K562 (cell line): Measurements from ENCODE around the gene AMOTL1. TPM values are rescaled to one million over a fixed set of nuclear protein-coding genes. Genes with fewer than 3 reads are reported as not detected.

Source experiments
- ATAC-seq: fragments of 200-7000 bp; cut with Tn5 transposase; 3 replicates; pipeline ENCODE4 v1.9.1; 2020; ENCODE audit warnings: moderate library complexity
- BruUV-seq: library from RNA; stranded (reverse); fragments of 400-500 nt; replicated peaks from 2 replicates; lab custom pipeline; 2021; lab: Mats Ljungman, UMichigan
- CTCF ChIA-PET: fragments of 300-600 bp; formaldehyde crosslinking; extraction: SDS; loops from one replicate; lab custom pipeline; 2021; ENCODE audit warnings: low intra/inter-chr PET ratio; lab: Yijun Ruan, JAX
- POLR2A ChIA-PET: fragments of 300-600, 350-650 bp; sonication (Branson Sonifier 250); formaldehyde crosslinking; extraction: SDS; loops from one replicate; lab custom pipeline; 2021; ENCODE audit warnings: antibody characterized with exemption, inconsistent platforms; lab: Yijun Ruan, JAX
- DNase-seq, 4 experiments: peaks; one replicate each; pipeline versions ENCODE4 v3.0.0 to v3.0.0-alpha.2; 2011 to 2018; ENCODE audit warnings: low spot score in 3 of 4, mixed read lengths in 3 of 4; ENCODE audit errors: extremely low read depth in 1 of 4
- FAIRE-seq: peaks from 2 replicates; lab custom pipeline; 2011; peaks lifted over from hg19 to GRCh38; lab: Jason Lieb, UNC
- H2AFZ ChIP-seq: 2 replicates; pipeline ENCODE4 v1.6.0; 2011; ENCODE audit warnings: low read depth, low read length, control low read depth, inconsistent platforms
- H3K27ac ChIP-seq: fragments of 200-600 bp; 3 replicates; pipeline ENCODE4 v1.8.0; 2011; ENCODE audit warnings: low read depth, mild to moderate bottlenecking, control low read depth, inconsistent platforms, low read length, moderate library complexity, mixed read lengths; ENCODE audit errors: extremely low read depth
- H3K27me3 ChIP-seq, 2 experiments: fragments of 300-600 bp in 1 of 2; 2 replicates in 1 of 2; 3 replicates in 1 of 2; pipeline versions ENCODE4 v1.6.0 to v1.8.0; 2011; ENCODE audit warnings: inconsistent platforms in 2 of 2, low read length in 2 of 2, mild to moderate bottlenecking in 1 of 2, mixed read lengths in 1 of 2, moderate library complexity in 1 of 2; ENCODE audit not compliant: control insufficient read depth in 2 of 2, insufficient read depth in 2 of 2
- H3K36me3 ChIP-seq: fragments of 300-600 bp; 3 replicates; pipeline ENCODE4 v1.8.0; 2011; ENCODE audit warnings: mild to moderate bottlenecking, low read length, inconsistent platforms; ENCODE audit not compliant: control insufficient read depth, insufficient read depth
- H3K4me1 ChIP-seq, 2 experiments: fragments of 200-600 bp in 1 of 2; replicated peaks in 1 of 2; 2 replicates in 1 of 2; 3 replicates in 1 of 2; pipeline versions ENCODE4 v1.5.1 to v1.8.0; 2011; ENCODE audit warnings: inconsistent platforms in 2 of 2, low read length in 2 of 2, mild to moderate bottlenecking in 1 of 2, mixed read lengths in 1 of 2, moderate library complexity in 1 of 2; ENCODE audit not compliant: control insufficient read depth in 2 of 2, insufficient read depth in 2 of 2
- H3K4me2 ChIP-seq: 2 replicates; pipeline ENCODE4 v1.6.1; 2011; ENCODE audit warnings: low read length, control low read depth, inconsistent platforms, mixed read lengths; ENCODE audit not compliant: insufficient read depth
- H3K4me3 ChIP-seq: fragments of 200-600 bp; sonication (generic), shearing (Covaris generic); 2 replicates; pipeline ENCODE4 v1.5.1; 2016; ENCODE audit warnings: control low read depth, inconsistent platforms
- H3K79me2 ChIP-seq: fragments of 200-600 bp; 3 replicates; pipeline ENCODE4 v1.8.0; 2011; ENCODE audit warnings: low read length, inconsistent platforms; ENCODE audit not compliant: control insufficient read depth, insufficient read depth
- H3K9ac ChIP-seq, 2 experiments: 2 replicates each; pipeline versions ENCODE4 v1.6.0 to v1.6.1; 2011; ENCODE audit warnings: low read depth in 2 of 2, low read length in 2 of 2, control low read depth in 1 of 2, inconsistent platforms in 1 of 2, mild to moderate bottlenecking in 1 of 2, mixed read lengths in 1 of 2; ENCODE audit not compliant: insufficient read depth in 1 of 2
- H3K9me1 ChIP-seq: one replicate; pipeline ENCODE4 v1.6.0; 2011; ENCODE audit warnings: inconsistent platforms, mild to moderate bottlenecking, low read length, moderate library complexity; ENCODE audit not compliant: control insufficient read depth, insufficient read depth
- H3K9me3 ChIP-seq: replicated peaks from 2 replicates; pipeline ENCODE4 v1.5.1; 2011; ENCODE audit warnings: low read depth, low read length, inconsistent platforms; ENCODE audit not compliant: control insufficient read depth, insufficient read depth
- H4K20me1 ChIP-seq: replicated peaks from 2 replicates; pipeline ENCODE4 v1.6.1; 2011; ENCODE audit warnings: low read length, inconsistent platforms, mixed read lengths; ENCODE audit not compliant: control insufficient read depth, insufficient read depth
- ARHGAP35 ChIP-seq: fragments of 450-650 bp; IDR thresholded peaks from 2 replicates; pipeline ENCODE4 v1.6.1; 2018; ENCODE audit not compliant: partially characterized antibody
- ASH1L ChIP-seq: fragments of 450-650 bp; IDR thresholded peaks from 2 replicates; pipeline ENCODE4 v1.6.1; 2018; ENCODE audit warnings: borderline replicate concordance, mild to moderate bottlenecking, low read depth; ENCODE audit not compliant: partially characterized antibody
- GABPA ChIP-seq: fragments of 200-800 bp; sonication (Bioruptor generic); conservative IDR thresholded peaks from 2 replicates; pipeline ENCODE4 v1.6.1; 2016; ENCODE audit warnings: low read depth, missing genetic modification characterization, missing compliant biosample characterization
- GABPB2 ChIP-seq: fragments of 250-450 bp; sonication (Bioruptor Pico); conservative IDR thresholded peaks from 2 replicates; pipeline ENCODE4 v1.5.1; 2021; ENCODE audit warnings: mild to moderate bottlenecking
- NR1H2 ChIP-seq: sonication (generic); formaldehyde crosslinking; IDR thresholded peaks from 2 replicates; pipeline ENCODE4 v1.4.0; 2020; ENCODE audit warnings: mild to moderate bottlenecking, missing genetic modification reagents
- ZNF263 ChIP-seq: sonication (generic); formaldehyde crosslinking; IDR thresholded peaks from 2 replicates; pipeline ENCODE4 v1.8.0; 2022; ENCODE audit warnings: mild to moderate bottlenecking, missing genetic modification reagents, borderline replicate concordance
- ZNF354B ChIP-seq: fragments of 250-450 bp; sonication (Bioruptor Pico); IDR thresholded peaks from 2 replicates; pipeline ENCODE4 v1.4.0; 2020
- WGBS: fragments of 100-300 bp; shearing (Covaris generic); methylation state at CpG from one replicate; pipeline ENCODE4 v1.1.6; 2016; ENCODE audit warnings: low coverage, mixed read lengths; ENCODE audit not compliant: insufficient coverage; ENCODE audit errors: missing lambda C conversion rate; 5-methylcytosine and 5-hydroxymethylcytosine counted together
- in situ Hi-C: fragments of 300-500 bp; cut with MboI; formaldehyde crosslinking; loops from 4 replicates; pipeline ENCODE4 v1.15.0; 2018; ENCODE audit warnings: inconsistent platforms, mixed read lengths
- intact Hi-C: fragments of 100-400 bp; cut with micrococcal nuclease; formaldehyde crosslinking; loops from 2 replicates; pipeline ENCODE4 v1.14.2; 2022
- polyA plus RNA-seq, 8 experiments: library from polyadenylated mRNA; depleted of rRNA in 4 of 8; stranded (reverse) in 5 of 8; unstranded in 3 of 8; fragments of >200 nt; fragmentation: Nextera tagmentation in 2 of 8; fragmentation: Illumina TruSeq in 1 of 8; extraction: Ambion mirVana in 2 of 8; extraction: Trizol in 1 of 8; gene quantifications; 2 replicates each; pipeline versions ENCODE4 v1.2.1 to v1.2.3, GENCODE V29; 2011 to 2014; ENCODE audit warnings: inconsistent platforms in 1 of 8, missing spikeins in 1 of 8
- total RNA-seq, 7 experiments: library from RNA; depleted of rRNA in 6 of 7; stranded (reverse); fragments of >200 nt in 6 of 7; fragmentation: Illumina TruSeq in 2 of 7; extraction: Trizol in 2 of 7; gene quantifications; 2 replicates each; pipeline versions ENCODE4 v1.2.1 to v1.2.3, GENCODE V29; 2011 to 2021; ENCODE audit warnings: low replicate concordance in 1 of 7
- TF ChIP-seq, protein P1 (sequence below): sonication (generic); formaldehyde crosslinking; IDR thresholded peaks from 2 replicates; pipeline ENCODE4 v1.8.0; 2023; ENCODE audit warnings: mild to moderate bottlenecking, missing genetic modification reagents

AMOTL1 gene
- total and polyA plus RNA-seq, 9 of the 15 experiments (the other 6 are each of a cell fraction or from before 2014, with no cell fraction given), result 4.0 to 35.4 (median 14.0) TPM

- H3K4me3 ChIP-seq, result no peak overlapping the region
- CTCF ChIA-PET, result no interaction called here
These were observed 156.5 kb downstream of the AMOTL1 start for GRCh38 chr11:94924612-94925011.

More at GRCh38 chr11:94924612-94925011, 156.5 kb downstream of the AMOTL1 start:
- DNase-seq (no peak), ATAC-seq (no peak), FAIRE-seq (no peak)
- no peaks in the 10 kb centered on the region for H4K20me1 ChIP-seq
- intact Hi-C loops, result no loop called here
- H2AFZ ChIP-seq, result no peak overlapping the region
- H3K9ac ChIP-seq, result no peak overlapping the region
- no TSS peak for BruUV-seq
- H3K4me1 ChIP-seq, result no peaks in the 10 kb centered on the region; a peak in 1 of 5 replicates
- 0 out of 2 replicates have a peak, but pooled peaks cover 3% of the 10 kb centered on the region for H3K9me3 ChIP-seq
- POLR2A ChIA-PET, result no interaction called here
- no peaks in the 10 kb centered on the region for H3K36me3 ChIP-seq
- H3K4me2 ChIP-seq, result no peak overlapping the region
- no peak overlapping the region for H3K27ac ChIP-seq
- H3K79me2 ChIP-seq, result no peaks in the 10 kb centered on the region
- in situ Hi-C loops, result no loop called here
- TF ChIP-seq ZNF354B, result no peak
- TF ChIP-seq GABPA (tag), result no peak
- no peak for TF ChIP-seq NR1H2 (CRISPR knock-in tag)
- no peak for TF ChIP-seq ARHGAP35
- TF ChIP-seq, protein P1, sequence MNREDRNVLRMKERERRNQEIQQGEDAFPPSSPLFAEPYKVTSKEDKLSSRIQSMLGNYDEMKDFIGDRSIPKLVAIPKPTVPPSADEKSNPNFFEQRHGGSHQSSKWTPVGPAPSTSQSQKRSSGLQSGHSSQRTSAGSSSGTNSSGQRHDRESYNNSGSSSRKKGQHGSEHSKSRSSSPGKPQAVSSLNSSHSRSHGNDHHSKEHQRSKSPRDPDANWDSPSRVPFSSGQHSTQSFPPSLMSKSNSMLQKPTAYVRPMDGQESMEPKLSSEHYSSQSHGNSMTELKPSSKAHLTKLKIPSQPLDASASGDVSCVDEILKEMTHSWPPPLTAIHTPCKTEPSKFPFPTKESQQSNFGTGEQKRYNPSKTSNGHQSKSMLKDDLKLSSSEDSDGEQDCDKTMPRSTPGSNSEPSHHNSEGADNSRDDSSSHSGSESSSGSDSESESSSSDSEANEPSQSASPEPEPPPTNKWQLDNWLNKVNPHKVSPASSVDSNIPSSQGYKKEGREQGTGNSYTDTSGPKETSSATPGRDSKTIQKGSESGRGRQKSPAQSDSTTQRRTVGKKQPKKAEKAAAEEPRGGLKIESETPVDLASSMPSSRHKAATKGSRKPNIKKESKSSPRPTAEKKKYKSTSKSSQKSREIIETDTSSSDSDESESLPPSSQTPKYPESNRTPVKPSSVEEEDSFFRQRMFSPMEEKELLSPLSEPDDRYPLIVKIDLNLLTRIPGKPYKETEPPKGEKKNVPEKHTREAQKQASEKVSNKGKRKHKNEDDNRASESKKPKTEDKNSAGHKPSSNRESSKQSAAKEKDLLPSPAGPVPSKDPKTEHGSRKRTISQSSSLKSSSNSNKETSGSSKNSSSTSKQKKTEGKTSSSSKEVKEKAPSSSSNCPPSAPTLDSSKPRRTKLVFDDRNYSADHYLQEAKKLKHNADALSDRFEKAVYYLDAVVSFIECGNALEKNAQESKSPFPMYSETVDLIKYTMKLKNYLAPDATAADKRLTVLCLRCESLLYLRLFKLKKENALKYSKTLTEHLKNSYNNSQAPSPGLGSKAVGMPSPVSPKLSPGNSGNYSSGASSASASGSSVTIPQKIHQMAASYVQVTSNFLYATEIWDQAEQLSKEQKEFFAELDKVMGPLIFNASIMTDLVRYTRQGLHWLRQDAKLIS (CRISPR knock-in tag), result no peak
- TF ChIP-seq ZNF263 (CRISPR knock-in tag), result no peak
- TF ChIP-seq GABPB2, result no peak
- TF ChIP-seq ASH1L, result no peak
- whole genome bisulfite sequencing, result 6% methylated on average over 5 of the region's 5 CpGs
- H3K27me3 ChIP-seq, result peaks cover 3 to 8% of the 10 kb centered on the region in 2 experiments; a peak in 2 of 5 replicates
- H3K9me1 ChIP-seq, result no peaks in the 10 kb centered on the region
